Uterus (tissue), 4 donors: Measurements from ENCODE around the gene NRF1. TPM values are rescaled to one million over a fixed set of nuclear protein-coding genes. Genes with fewer than 3 reads are reported as not detected.

Experiments
- DNase-seq, 2 donors: peaks; one replicate each; pipeline ENCODE4 v3.0.0-alpha.2; 2019 to 2020
- H3K27ac ChIP-seq, 2 donors: fragments of 200-600 bp; sonication (generic); 1 replicate in 1 of 2; 2 replicates in 1 of 2; pipeline ENCODE4 v1.5.1; 2016 to 2018
- H3K27me3 ChIP-seq, 2 donors: fragments of 200-600 bp; sonication (generic); one replicate each; pipeline ENCODE4 v1.5.1; 2018 to 2019; ENCODE audit warnings: control low read depth in 1 of 2
- H3K36me3 ChIP-seq, 2 donors: fragments of 200-600 bp; sonication (generic); one replicate each; pipeline ENCODE4 v1.5.1; 2019; ENCODE audit warnings: control low read depth in 1 of 2
- H3K4me1 ChIP-seq, 2 donors: fragments of 200-600 bp; sonication (generic); one replicate each; pipeline ENCODE4 v1.5.1; 2018 to 2019; ENCODE audit warnings: control low read depth in 1 of 2
- H3K4me3 ChIP-seq, 2 donors: fragments of 200-600 bp; sonication (generic); 1 replicate in 1 of 2; 2 replicates in 1 of 2; pipeline ENCODE4 v1.5.1; 2018 to 2019; ENCODE audit warnings: mild to moderate bottlenecking in 1 of 2
- H3K9me3 ChIP-seq, 2 donors: fragments of 200-600 bp; sonication (generic); one replicate each; pipeline ENCODE4 v1.5.1; 2019; ENCODE audit warnings: control low read depth in 1 of 2
- POLR2A ChIP-seq, 2 donors: fragments of 450-650 bp; IDR thresholded peaks; one replicate each; pipeline ENCODE4 v1.6.1; 2016; ENCODE audit warnings: antibody characterized with exemption in 2 of 2, mild to moderate bottlenecking in 1 of 2, moderate library complexity in 1 of 2
- intact Hi-C: fragments of 100-400 bp; cut with DNase I; formaldehyde crosslinking; loops from one replicate; pipeline ENCODE4 v1.15.1; 2023; ENCODE audit warnings: low total_unique reads
- total RNA-seq, 4 donors: library from RNA; depleted of rRNA in 3 of 4; stranded (reverse); fragments of >200 nt in 3 of 4; gene quantifications; one replicate each; pipeline versions ENCODE4 v1.1.0 to v1.2.4, GENCODE V29; 2014 to 2023
- TF ChIP-seq, protein P1 (sequence below), 4 experiments: fragments of 200-600 bp in 2 of 4; fragments of 450-650 bp in 2 of 4; sonication (generic) in 2 of 4; IDR thresholded peaks; one replicate each; pipeline ENCODE4 v1.5.1; 2016 to 2019; ENCODE audit warnings: antibody characterized with exemption in 4 of 4, mild to moderate bottlenecking in 2 of 4, moderate library complexity in 1 of 4
- donor health status: DM: yes; HTN: yes; CAD: no.

NRF1 gene
- total RNA-seq, 4 donors from 2014 or later: 18.2 to 56.5 (median 40.4) TPM

DNA sequence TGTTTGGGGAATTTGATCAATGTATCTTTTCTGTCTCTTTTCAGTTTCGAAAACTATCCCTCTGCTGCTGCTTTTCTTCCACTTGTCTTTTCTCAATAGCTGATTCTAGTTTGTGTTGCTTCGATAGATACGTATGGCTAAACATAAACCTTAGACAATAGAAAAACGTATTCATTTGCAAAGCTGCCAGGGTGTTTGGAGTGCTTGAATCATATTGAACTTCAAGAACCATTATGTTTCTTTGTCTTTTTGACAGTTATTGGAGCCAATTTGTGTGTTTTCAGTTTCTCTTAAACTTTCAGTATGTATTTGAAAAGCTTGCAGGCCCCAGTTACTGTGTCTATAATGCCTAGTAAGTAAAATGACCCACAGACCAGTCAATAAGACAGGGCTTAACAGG lies 25.1 kb downstream of the NRF1 start:
- no peaks in the 10 kb centered on the region for H3K36me3 ChIP-seq
- no peaks in the 10 kb centered on the region for H3K9me3 ChIP-seq
- no peaks in the 10 kb centered on the region for H3K27me3 ChIP-seq
- no peaks in the 10 kb centered on the region for H3K4me1 ChIP-seq
- no peak overlapping the region for H3K27ac ChIP-seq
- TF ChIP-seq POLR2A (IDR thresholded peaks at IDR 0.05): no peak
- TF ChIP-seq, protein P1, sequence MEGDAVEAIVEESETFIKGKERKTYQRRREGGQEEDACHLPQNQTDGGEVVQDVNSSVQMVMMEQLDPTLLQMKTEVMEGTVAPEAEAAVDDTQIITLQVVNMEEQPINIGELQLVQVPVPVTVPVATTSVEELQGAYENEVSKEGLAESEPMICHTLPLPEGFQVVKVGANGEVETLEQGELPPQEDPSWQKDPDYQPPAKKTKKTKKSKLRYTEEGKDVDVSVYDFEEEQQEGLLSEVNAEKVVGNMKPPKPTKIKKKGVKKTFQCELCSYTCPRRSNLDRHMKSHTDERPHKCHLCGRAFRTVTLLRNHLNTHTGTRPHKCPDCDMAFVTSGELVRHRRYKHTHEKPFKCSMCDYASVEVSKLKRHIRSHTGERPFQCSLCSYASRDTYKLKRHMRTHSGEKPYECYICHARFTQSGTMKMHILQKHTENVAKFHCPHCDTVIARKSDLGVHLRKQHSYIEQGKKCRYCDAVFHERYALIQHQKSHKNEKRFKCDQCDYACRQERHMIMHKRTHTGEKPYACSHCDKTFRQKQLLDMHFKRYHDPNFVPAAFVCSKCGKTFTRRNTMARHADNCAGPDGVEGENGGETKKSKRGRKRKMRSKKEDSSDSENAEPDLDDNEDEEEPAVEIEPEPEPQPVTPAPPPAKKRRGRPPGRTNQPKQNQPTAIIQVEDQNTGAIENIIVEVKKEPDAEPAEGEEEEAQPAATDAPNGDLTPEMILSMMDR (IDR thresholded peaks at IDR 0.05): no peak
- intact Hi-C loops: no loop called here
- DNase-seq: no peak
- no peak overlapping the region for H3K4me3 ChIP-seq

DNA sequence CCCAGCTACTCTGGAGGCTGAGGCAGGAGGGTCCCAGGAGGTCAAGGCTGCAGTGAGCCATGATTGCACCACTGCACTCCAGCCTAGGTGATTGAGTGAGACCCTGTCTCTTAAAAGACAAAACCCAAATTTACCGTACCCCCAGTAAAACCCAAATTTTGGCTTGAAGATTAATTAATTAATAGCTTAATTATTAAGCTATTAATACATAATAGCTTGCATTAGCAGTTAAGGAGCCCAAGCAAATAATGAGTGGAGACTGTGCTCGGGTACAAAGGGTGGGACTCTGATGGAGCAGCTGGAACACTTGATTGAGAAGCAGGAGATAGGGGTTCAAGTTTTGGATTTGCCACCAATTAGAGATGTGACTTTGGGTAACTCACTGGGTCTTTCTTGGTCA lies 28.9 kb downstream of the NRF1 start:
- H3K27ac ChIP-seq: no peak overlapping the region
- no peaks in the 10 kb centered on the region for H3K27me3 ChIP-seq
- no peaks in the 10 kb centered on the region for H3K9me3 ChIP-seq
- no peaks in the 10 kb centered on the region for H3K4me1 ChIP-seq
- no peak overlapping the region for H3K4me3 ChIP-seq
- no peak for DNase-seq
- intact Hi-C loops: no loop called here
- no peaks in the 10 kb centered on the region for H3K36me3 ChIP-seq
- no peak for TF ChIP-seq POLR2A (IDR thresholded peaks at IDR 0.05)
- TF ChIP-seq, protein P1 (IDR thresholded peaks at IDR 0.05): no peak

DNA sequence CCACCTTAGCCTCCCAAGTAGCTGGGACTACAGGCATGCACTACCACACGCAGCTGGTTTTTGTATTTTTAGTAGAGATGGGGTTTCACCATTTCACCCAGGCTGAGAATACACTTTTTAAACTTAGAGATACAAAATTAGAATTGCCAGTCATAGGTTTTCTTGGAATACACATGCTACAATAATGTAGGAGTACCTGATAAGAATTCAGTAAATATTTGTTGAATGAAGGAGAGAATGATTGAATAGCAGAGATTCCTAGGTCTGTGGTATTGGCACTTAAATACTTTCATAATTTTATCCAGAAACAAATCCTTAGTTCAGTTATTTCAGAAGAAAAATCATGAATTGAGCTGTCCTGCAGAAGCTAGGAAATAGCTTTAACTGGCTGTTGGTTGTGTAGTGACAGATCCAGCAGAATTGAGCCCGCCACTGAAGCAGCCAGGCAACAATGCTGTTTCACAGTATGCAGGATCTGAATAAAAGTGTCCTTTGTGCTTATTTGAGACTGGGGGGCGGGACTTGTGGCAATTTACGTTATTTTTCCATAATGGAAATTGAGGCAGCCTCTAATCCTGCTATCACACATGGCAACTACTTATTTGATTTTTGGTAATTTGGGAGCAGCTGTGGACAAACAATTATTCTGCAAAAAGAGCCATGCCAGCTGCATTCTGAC lies 31.5 kb downstream of the NRF1 start:
- Histone ChIP-seq H3K4me1 (no peaks in the 10 kb centered on the region), H3K9me3 (no peaks in the 10 kb centered on the region), H3K27me3 (no peaks in the 10 kb centered on the region), H3K4me3 (no peak overlapping the region), H3K36me3 (no peaks in the 10 kb centered on the region), H3K27ac (no peak overlapping the region)
- TF ChIP-seq POLR2A (IDR thresholded peaks at IDR 0.05): no peak
- TF ChIP-seq, protein P1 (IDR thresholded peaks at IDR 0.05): no peak
- no peak for DNase-seq
- intact Hi-C loops: no loop called here

DNA sequence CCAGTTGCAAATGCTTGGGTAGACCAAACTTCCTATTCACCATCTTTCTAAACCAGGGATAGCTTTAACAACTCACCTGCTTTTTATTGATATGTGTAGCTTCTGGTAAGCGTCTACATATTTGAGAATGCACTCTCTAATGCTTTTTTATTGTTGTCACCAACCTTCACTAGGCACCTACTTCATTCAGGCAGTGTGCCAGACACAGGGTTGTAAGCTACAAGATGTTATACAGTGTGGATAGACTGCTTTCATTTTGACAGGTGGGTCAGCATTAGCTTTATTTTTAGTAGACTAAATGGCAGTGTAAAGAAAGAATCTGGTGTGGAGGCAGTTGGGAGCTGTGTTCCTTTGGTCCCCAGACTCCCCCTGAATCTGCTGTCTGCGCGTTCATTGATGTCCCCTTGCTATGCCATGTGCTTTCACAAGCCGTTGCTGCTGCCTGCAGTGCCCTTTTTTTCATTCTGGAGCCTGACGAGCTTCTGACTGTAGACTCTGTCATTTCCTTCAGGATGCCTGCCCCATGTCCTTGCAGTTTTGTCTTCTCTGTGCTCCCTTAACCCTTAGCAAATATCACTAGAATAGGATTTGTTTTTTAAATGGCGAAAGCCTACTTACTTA lies 32.1 kb downstream of the NRF1 start:
- Histone ChIP-seq H3K27ac (no peak overlapping the region), H3K36me3 (no peaks in the 10 kb centered on the region), H3K4me1 (no peaks in the 10 kb centered on the region), H3K9me3 (no peaks in the 10 kb centered on the region), H3K27me3 (no peaks in the 10 kb centered on the region), H3K4me3 (no peak overlapping the region)
- TF ChIP-seq, protein P1 (IDR thresholded peaks at IDR 0.05): no peak
- TF ChIP-seq POLR2A (IDR thresholded peaks at IDR 0.05): no peak
- DNase-seq: no peak
- intact Hi-C loops: no loop called here

DNA sequence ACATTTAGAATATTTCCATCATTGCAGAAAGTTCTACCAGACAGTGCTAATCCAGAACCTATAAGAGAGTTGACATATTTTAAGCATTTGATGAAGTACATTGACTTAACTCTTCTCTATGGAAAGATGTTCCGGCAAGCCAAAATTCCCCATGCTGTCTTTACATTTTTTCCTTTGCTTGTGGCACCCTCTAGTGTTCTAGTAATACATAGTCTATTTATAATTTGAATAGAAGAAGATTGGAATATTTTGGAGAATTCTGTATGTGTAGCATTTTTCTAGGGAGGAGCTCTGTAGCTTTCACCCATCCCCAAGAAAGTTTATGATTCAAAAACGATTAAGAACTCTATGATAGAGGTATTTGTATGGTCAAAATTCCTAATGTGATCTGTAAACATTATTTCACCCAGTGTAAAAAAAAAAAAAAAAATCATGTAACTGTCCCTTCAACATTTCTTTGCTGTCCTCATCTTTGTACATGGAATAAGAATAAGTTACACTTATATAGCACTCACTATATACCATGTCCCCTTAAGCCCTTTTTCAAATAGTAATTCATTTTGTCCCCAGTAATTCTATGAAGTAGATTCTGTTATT lies 33.2 kb downstream of the NRF1 start:
- Histone ChIP-seq H3K9me3 (no peaks in the 10 kb centered on the region), H3K27me3 (no peaks in the 10 kb centered on the region), H3K27ac (no peak overlapping the region), H3K4me1 (no peaks in the 10 kb centered on the region), H3K4me3 (no peak overlapping the region), H3K36me3 (no peaks in the 10 kb centered on the region)
- no peak for TF ChIP-seq POLR2A (IDR thresholded peaks at IDR 0.05)
- TF ChIP-seq, protein P1 (IDR thresholded peaks at IDR 0.05): peak in 3 of 4 experiments; percentile 21 to 41 (median 38)
- DNase-seq: no peak
- intact Hi-C loops: no loop called here
